Measurements from ENCODE around the gene G3BP2. TPM values are rescaled to one million over a fixed set of nuclear protein-coding genes. Genes with fewer than 3 reads are reported as not detected.
"Not testable (repeated sequence)": the region's sequence is repeated elsewhere in the genome, so short reads cannot be mapped to it uniquely, and the experiment has no call there.

Gene G3BP2
- total RNA-seq, 6 donors from 2014 or later: 42.8 to 121 (median 97.1) TPM

DNA sequence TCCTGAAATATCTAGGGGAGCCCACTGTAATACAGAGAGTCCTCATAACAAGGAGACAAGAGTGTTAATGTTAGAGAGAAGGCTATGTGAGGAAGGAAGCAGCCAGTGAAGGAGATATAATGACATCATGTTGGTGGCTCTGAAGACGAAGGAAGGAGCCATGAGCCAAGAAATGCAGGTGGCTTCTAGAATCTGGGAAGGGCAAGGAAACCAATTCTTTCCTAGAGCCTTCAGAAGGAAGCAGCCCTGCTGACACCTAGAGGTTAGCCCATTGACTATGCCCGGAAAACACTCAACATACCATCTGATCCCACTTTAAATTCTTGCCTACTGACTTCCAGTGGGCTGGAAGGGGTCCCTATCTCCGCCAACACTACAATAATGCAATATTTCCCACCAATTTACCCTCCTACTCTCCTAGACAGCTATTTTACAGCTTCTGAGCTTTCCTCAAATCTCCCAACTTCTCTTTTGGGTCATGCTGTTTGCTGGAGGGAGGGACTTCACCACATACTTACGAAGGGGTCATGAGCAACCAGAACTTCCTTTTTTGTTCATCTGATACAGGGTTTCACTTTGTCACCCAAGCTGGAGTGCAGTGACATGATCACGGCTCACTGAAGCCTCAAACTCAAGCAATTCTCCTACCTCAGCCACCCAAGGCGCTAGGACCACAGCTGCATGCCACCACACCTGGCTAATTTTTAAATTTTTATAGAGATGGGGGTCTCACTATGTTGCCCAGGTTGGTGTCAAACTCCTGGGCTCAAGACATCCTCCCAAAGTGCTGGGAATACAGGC is 25.2 kb upstream of the G3BP2 start:
- Histone ChIP-seq H3K36me3 (no peaks in the 10 kb centered on the region), H3K4me3 (peak overlapping the region in 1 of 4 donors; percentile 11), H3K4me1 (peaks cover 0 to 6% (median 0%) of the 10 kb centered on the region in 4 donors), H3K27ac (peak overlapping the region in 3 of 4 donors; percentile 48 to 67 (median 49)), H3K27me3 (no peaks in the 10 kb centered on the region), H3K9me3 (no peaks in the 10 kb centered on the region)
- DNase-seq (peak in 1 of 2 donors; percentile 23), ATAC-seq (ENCODE audit: low FRiP score in 2 of 2) (peak; percentile 38 to 80)
- 58 to 64% methylated on average over 6 of the region's 6 CpGs for WGBS, 2 donors
- no peak for TF ChIP-seq EP300 (IDR thresholded peaks at IDR 0.05)
- TF ChIP-seq POLR2A (IDR thresholded peaks at IDR 0.05): no peak
- TF ChIP-seq, protein P1, sequence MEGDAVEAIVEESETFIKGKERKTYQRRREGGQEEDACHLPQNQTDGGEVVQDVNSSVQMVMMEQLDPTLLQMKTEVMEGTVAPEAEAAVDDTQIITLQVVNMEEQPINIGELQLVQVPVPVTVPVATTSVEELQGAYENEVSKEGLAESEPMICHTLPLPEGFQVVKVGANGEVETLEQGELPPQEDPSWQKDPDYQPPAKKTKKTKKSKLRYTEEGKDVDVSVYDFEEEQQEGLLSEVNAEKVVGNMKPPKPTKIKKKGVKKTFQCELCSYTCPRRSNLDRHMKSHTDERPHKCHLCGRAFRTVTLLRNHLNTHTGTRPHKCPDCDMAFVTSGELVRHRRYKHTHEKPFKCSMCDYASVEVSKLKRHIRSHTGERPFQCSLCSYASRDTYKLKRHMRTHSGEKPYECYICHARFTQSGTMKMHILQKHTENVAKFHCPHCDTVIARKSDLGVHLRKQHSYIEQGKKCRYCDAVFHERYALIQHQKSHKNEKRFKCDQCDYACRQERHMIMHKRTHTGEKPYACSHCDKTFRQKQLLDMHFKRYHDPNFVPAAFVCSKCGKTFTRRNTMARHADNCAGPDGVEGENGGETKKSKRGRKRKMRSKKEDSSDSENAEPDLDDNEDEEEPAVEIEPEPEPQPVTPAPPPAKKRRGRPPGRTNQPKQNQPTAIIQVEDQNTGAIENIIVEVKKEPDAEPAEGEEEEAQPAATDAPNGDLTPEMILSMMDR (IDR thresholded peaks at IDR 0.05): no peak
- TF ChIP-seq POLR2AphosphoS5 (IDR thresholded peaks at IDR 0.05): no peak

DNA sequence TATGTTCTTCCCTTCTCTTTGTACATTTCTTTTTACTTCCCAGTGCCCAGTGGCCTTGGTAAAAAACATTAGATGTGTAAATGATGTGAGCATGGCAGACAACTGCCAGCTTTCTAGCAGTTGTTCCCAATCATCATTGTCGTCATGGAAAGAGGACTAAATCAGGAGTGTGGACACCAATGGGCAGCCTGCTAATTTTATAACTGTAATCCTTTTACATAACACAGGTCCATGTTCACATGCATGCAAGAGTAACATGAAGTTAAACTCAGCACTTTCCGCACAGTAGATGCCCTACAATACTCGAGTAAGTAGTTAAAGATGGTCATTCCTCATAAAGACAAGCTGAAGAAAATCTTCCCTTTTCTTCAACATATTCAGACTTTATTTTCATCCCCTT is 23.4 kb upstream of the G3BP2 start:
- Histone ChIP-seq H3K27me3 (no peaks in the 10 kb centered on the region), H3K9me3 (no peaks in the 10 kb centered on the region), H3K4me3 (no peak overlapping the region), H3K36me3 (no peaks in the 10 kb centered on the region), H3K4me1 (peaks cover 0 to 6% (median 0%) of the 10 kb centered on the region in 4 donors), H3K27ac (no peak overlapping the region)
- ATAC-seq (ENCODE audit: low FRiP score in 2 of 2) (no peak), DNase-seq (no peak)
- TF ChIP-seq EP300 (IDR thresholded peaks at IDR 0.05): no peak
- no peak for TF ChIP-seq POLR2A (IDR thresholded peaks at IDR 0.05)
- no peak for TF ChIP-seq POLR2AphosphoS5 (IDR thresholded peaks at IDR 0.05)
- WGBS, 2 donors: 88 to 94% methylated on average over 3 of the region's 3 CpGs

DNA sequence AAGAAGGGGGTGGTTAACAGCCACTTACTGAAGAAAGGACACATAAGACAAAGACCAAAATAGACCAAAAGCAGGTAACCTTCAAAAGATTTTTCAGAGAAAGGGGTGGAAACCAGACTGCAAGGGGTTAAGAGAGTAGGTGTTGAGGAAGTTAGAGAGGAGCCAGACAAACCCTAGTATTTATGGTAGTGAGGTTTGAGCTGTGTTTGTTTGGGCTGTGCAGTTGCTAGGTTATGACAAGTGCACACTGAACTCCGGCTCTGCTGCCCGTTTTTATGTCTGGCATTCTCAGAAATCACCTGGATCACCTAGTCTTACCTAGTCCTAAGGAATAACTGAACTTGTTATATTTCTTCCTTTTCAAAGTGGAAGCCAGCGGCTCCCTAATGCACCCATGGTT is 22.9 kb upstream of the G3BP2 start:
- DNase-seq (no peak), ATAC-seq (ENCODE audit: low FRiP score in 2 of 2) (peak in 1 of 2 donors; percentile 51)
- no peak overlapping the region for H3K4me3 ChIP-seq
- 44 to 63% methylated on average over 3 of the region's 3 CpGs for WGBS, 2 donors
- H3K27ac ChIP-seq: no peak overlapping the region
- TF ChIP-seq POLR2AphosphoS5 (IDR thresholded peaks at IDR 0.05): no peak
- TF ChIP-seq POLR2A (IDR thresholded peaks at IDR 0.05): no peak
- TF ChIP-seq, protein P1 (IDR thresholded peaks at IDR 0.05): no peak
- no peak for TF ChIP-seq EP300 (IDR thresholded peaks at IDR 0.05)
- no peaks in the 10 kb centered on the region for H3K9me3 ChIP-seq
- no peaks in the 10 kb centered on the region for H3K36me3 ChIP-seq
- H3K27me3 ChIP-seq: no peaks in the 10 kb centered on the region
- peaks cover 0 to 6% (median 0%) of the 10 kb centered on the region in 4 donors for H3K4me1 ChIP-seq

DNA sequence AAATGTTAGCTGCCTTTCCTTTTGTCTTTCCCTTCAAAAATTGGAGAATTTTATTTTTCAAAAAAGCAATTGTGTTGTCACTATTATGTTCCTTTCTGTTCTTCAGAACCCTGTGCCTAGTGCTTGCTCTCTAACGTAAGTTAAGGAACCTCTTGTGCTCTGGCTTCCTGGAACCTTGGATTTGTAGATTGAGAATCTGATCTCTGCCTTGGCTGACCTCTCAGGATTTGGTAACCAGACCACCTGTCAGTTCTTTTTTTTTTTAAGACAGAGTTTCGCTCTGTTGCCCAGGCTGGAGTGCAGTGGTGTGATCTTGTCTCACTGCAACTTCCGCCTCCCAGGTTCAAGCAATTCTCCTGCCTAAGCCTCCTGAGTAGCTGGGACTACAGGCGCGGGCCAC is 18.9 kb upstream of the G3BP2 start:
- WGBS, 2 donors: 97 to 99% methylated on average over 5 of the region's 5 CpGs
- not testable (repeated sequence) for ATAC-seq (ENCODE audit: low FRiP score in 2 of 2)

DNA sequence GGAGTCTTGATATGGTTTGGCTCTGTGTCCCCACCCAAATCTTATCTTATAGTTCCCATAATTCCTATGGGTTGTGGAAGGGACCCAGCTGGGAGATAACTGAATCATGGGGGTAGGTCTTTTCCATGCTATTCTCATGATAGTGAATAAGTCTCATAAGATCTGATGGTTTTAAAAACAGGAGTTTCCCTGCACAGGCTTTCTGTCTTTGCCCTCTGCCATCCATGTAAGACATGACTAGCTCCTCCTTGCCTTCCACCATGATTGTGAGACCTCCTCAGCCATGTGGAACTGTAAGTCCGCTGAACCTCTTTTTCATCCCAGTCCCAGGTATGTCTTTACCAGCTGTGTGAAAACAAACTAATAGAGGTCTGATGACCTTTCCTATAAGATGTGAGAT is 13.9 kb upstream of the G3BP2 start:
- not testable (repeated sequence) for H3K4me1 ChIP-seq; H3K36me3 ChIP-seq; H3K9me3 ChIP-seq; ATAC-seq (ENCODE audit: low FRiP score in 2 of 2); H3K27me3 ChIP-seq; H3K27ac ChIP-seq; H3K4me3 ChIP-seq; DNase-seq
- WGBS, 2 donors: 100% methylated on average over 1 of the region's 1 CpG

More for the DNA sequence above, 18.9 kb upstream of the G3BP2 start:
- H3K4me1 ChIP-seq, H3K9me3 ChIP-seq, H3K27me3 ChIP-seq, H3K4me3 ChIP-seq, H3K27ac ChIP-seq, H3K36me3 ChIP-seq, DNase-seq: not testable (repeated sequence)

DNA sequence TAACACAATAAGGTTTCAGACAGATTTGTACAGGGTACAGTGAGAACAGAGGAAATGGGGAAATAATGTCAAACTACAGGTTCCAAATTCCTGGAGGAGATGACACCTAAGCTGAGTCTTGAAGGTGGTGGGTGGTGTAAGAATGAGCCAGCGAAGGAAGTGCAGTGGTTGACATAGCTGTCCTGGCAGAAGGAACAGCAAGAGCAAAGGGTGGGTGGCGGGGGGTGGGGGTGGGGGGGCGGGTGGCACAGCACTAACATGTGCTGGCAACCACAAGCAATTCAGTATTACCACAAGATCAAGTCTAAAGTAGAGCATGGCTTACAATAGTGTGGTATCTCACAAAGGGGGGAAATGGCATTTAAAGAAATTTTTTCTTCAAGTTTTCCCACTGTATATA is 13.1 kb upstream of the G3BP2 start:
- Histone ChIP-seq H3K36me3 (no peaks in the 10 kb centered on the region), H3K27ac (no peak overlapping the region), H3K4me3 (no peak overlapping the region), H3K4me1 (no peaks in the 10 kb centered on the region), H3K27me3 (no peaks in the 10 kb centered on the region), H3K9me3 (no peaks in the 10 kb centered on the region)
- WGBS, 2 donors: 53 to 57% methylated on average over 3 of the region's 3 CpGs
- ATAC-seq (ENCODE audit: low FRiP score in 2 of 2) (no peak), DNase-seq (no peak)
- TF ChIP-seq, protein P1 (IDR thresholded peaks at IDR 0.05): no peak
- no peak for TF ChIP-seq POLR2A (IDR thresholded peaks at IDR 0.05)
- TF ChIP-seq POLR2AphosphoS5 (IDR thresholded peaks at IDR 0.05): no peak
